Epidermal melanocyte (primary cell): ENCODE data around the gene IPO13.
A peak's percentile ranks its signal among the peaks of the same experiment; 100 is the strongest.

ENCODE experiments used
- DNase-seq: peaks from one replicate; pipeline ENCODE4 v3.0.0; 2011; ENCODE audit warnings: low spot score; ENCODE audit not compliant: insufficient read length

Gene IPO13

DNA sequence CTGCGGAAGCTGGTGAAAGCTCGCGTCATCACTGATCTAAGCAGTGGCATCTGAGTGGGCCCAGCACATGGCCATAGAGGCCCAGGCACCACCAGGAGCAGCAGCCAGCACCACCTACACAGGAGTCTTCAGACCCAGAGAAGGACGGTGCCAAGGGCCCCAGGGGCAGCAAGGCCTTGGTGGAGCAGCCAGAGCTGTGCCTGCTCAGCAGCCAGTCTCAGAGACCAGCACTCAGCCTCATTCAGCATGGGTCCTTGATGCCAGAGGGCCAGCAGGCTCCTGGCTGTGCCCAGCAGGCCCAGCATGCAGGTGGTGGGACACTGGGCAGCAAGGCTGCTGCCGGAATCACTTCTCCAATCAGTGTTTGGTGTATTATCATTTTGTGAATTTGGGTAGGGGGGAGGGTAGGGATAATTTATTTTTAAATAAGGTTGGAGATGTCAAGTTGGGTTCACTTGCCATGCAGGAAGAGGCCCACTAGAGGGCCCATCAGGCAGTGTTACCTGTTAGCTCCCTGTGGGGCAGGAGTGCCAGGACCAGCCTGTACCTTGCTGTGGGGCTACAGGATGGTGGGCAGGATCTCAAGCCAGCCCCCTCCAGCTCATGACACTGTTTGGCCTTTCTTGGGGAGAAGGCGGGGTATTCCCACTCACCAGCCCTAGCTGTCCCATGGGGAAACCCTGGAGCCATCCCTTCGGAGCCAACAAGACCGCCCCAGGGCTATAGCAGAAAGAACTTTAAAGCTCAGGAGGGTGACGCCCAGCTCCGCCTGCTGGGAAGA lies 16.4 kb upstream of the IPO13 start:
- DNase-seq = no peak

DNA sequence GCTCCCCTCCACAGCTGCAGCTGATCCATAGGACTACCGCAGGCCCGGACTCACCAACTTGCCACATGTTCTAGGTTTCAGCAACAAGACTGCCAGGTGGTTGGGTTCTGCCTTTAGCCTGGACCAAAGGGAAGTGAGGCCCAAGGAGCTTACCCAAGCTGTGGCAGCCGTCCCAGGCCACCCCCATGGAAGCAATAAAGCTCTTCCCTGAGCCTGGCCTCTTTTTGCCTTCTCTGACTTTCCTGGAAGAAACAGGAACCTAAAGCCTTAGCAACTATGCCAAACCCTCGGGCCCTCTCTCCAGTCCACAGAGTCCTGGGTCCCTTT lies 15.8 kb upstream of the IPO13 start:
- DNase-seq = no peak

DNA sequence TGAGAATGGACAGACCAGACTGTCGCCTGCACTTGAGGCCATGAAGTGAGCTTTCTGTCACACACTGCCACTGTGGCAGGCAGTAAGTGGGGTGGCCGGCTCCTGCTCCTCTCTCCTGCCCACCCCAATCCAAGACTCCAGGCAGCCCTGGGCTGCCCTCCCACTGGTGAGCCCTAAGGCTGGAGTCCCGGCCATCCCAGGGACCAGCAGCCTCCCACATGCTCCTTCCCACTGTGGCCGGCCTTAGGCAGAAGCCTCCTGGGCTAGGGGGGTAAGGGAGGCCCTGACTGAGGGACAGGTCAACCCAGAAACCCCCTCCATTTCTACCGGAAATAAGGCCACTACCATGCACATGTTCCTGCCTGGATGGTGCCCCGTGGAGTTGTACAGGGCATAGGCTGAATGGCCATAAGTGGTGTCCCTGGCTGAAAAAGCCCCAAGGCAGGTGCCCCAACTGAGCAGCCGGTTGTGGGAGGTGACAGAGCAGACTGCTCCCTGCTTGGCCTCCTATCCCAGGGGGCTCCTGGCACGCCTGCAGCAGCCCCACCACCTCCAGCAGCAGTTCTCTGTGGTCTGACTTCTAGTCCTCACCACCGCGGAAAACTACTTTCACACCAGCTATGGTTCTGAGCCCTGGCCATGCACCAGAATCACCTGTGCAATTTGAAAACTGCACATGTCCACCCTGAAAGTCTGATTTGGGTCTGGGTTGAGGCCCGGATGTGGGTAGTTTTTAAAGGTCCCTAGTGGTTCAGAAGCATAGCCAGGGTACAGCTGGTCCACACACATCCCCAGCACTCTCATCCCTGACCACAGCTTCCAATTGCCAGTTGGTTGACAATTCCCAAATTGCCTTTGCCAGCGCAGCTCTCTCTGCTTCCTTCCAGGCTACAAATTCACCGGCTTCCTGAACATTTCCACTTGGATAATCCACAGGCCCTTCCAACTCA lies 14.8 kb upstream of the IPO13 start:
- DNase-seq = no peak

DNA sequence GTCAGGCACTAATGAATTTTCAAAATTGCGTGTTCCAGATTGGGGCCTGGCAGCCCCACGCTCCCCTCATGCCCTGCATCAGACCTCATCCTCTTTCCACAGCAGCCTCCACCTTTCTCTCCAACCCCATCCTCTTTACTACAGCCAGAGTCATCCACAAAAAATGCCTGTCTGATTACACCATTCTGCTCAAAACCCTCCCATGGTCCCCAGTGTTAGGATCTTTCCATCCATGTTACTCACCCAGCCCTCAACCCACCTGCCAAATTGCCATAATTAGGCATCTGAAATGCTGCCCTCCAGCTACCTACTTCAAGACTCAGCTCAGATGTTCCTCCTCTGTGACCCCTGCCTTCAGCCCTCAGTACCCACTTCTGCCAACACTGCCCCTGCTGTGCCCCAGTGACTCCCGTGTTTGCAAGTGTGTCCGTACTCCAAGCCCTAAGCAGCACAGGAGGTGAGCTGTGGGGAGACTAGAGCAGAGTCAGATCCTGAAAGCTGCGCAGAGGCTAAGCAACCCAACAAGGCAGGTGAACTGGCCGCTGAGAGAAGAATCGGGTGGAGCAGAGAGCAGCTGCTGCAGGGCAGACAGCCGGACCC lies 13.9 kb upstream of the IPO13 start:
- no peak for DNase-seq

DNA sequence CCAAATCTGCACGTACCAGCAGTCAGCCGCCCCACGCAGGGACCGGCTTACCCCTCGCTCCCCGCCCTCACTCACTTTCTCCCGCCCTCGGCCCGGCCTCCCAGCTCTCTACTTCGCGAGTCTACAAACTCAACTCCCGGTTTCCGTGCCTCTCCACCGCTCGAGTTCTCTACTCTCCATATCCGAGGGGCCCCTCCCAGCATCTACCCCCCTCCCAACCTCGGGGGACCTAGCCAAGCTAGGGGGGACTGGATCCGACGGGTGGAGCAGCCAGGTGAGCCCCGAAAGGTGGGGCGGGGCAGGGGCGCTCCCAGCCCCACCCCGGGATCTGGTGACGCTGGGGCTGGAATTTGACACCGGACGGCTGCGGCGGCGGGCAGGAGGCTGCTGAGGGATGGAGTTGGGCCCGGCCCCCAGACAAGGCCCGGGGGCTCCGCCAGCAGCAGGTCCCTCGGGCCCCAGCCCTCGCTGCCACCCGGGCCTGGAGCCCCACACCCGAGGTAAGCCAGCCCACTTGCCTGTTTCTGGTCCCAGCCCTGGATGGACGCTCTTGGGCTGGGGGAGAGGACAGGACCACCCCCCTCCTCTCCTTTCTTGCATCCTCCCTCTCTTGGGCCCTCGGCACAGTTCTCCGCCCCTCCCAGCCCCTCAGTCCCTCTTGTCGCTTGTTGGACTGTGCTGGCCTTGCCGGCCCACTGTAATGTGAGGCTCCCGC lies 13.2 kb upstream of the IPO13 start, which contains the start of gene ARTN:
Gene ARTN (plus strand): TSS at position 416 of the 715 bp plus-strand sequence. CDS start 1,856 bp downstream, outside the sequence.
- DNase-seq = no peak

DNA sequence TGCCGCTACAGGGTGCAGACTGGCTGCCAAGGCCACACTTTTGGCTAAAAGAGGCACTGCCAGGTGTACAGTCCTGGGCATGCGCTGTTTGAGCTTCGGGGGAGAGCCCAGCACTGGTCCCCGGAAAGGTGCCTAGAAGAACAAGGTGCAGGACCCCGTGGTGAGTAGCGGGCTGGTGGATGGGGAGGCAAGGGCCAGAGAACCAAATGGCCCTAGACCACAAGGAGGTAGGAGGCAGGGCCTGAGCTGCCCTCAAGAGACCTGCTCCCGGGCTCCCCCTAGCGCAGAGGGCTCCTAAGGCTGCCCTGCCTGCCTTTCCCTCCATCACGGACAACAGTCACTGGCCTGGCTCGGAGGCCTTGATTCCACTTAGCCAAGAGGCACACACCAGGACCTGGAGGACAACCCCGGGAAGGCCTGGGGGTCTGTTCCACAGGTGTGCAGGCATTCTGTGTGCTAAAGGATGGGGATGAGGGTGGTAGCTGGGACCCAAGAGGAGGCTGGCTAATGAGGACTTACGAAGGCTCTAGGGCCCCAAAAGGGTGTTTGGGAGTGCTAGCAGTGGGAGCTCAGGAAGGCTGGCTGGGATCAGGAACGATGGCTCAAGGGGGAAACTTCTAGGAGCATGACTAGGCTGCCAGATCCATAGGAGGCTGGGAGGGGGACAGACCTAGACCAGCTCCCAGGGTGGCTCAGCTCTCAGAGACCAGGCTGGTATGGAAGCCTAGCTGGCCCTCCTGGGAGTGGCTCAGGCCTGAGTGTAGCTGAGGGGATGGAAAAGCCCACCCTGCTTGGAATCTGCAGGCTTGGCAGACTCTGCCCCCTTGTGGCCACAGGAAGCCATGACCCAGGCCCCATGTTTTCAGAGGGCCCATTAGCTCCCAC lies 12.4 kb upstream of the IPO13 start:
- peak; percentile 91 for DNase-seq

DNA sequence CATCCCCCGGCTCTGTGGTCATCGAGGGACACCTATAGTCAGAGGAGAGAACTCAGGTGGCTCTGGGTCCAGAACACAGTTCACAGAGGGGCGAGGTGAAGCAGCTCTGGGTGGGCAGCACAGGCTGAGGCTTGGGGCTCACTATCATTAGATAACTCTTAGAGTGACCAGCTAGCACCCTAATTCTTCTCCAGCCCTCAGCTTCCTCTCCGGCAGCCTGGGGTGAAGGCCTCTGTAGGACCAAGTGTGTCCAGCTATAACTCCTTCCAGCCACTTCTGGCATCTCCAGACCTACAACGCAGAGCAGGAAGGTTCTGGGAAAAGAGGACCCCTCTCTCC lies 11.8 kb upstream of the IPO13 start:
- DNase-seq = no peak

DNA sequence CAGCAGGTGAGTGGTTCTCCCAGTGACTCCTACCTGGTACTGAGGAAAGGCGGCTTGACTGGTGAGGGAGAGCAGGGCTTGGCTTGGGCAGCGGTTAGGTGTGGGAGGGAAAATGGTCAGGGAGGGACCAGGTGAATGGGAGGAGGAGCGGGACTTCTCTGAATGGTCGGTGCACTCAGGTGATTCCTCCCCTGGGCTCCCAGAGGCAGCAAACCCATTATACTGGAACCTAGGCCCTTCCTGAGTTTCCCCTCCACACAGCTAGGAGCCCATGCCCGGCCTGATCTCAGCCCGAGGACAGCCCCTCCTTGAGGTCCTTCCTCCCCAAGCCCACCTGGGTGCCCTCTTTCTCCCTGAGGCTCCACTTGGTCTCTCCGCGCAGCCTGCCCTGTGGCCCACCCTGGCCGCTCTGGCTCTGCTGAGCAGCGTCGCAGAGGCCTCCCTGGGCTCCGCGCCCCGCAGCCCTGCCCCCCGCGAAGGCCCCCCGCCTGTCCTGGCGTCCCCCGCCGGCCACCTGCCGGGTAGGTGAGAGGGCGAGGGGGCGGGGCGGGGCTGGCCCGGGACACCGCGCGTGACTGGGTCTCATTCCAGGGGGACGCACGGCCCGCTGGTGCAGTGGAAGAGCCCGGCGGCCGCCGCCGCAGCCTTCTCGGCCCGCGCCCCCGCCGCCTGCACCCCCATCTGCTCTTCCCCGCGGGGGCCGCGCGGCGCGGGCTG lies 10.9 kb upstream of the IPO13 start:
- DNase-seq = no peak

DNA sequence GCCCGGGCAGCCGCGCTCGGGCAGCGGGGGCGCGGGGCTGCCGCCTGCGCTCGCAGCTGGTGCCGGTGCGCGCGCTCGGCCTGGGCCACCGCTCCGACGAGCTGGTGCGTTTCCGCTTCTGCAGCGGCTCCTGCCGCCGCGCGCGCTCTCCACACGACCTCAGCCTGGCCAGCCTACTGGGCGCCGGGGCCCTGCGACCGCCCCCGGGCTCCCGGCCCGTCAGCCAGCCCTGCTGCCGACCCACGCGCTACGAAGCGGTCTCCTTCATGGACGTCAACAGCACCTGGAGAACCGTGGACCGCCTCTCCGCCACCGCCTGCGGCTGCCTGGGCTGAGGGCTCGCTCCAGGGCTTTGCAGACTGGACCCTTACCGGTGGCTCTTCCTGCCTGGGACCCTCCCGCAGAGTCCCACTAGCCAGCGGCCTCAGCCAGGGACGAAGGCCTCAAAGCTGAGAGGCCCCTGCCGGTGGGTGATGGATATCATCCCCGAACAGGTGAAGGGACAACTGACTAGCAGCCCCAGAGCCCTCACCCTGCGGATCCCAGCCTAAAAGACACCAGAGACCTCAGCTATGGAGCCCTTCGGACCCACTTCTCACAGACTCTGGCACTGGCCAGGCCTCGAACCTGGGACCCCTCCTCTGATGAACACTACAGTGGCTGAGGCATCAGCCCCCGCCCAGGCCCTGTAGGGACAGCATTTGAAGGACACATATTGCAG lies 10.2 kb upstream of the IPO13 start:
- DNase-seq = no peak

DNA sequence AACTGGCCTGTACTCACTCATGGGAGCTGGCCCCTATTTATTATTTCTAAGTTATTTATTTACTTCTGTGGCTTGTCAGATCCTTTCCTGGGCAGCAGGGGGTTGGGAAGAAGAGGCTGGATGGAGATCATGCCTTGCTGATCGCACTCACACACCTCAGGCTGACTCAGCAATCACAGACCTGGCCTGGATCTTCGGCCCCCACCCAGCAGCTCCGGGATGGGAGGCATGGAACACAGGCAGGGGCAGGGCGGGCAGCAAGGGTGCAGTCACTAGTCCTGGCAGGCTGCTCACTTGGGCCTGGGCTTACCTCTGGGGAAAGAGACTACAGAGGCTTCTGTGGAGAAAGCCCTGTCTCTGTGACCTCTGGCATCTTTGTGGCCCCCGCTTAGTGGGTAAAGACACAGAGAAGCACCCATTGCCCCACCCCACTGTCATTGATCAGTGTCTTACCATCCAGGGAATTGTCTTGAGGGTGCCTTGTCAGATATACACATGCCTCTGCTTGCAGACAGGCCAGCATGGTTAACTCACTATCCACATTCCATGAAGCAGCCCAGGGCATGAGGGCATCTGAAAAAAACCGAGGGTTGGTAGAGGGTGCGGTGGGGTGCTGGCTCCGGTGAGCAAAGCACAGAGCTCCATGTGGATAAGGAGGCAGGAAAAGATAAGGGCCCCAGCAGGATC lies 9.4 kb upstream of the IPO13 start:
- no peak for DNase-seq

DNA sequence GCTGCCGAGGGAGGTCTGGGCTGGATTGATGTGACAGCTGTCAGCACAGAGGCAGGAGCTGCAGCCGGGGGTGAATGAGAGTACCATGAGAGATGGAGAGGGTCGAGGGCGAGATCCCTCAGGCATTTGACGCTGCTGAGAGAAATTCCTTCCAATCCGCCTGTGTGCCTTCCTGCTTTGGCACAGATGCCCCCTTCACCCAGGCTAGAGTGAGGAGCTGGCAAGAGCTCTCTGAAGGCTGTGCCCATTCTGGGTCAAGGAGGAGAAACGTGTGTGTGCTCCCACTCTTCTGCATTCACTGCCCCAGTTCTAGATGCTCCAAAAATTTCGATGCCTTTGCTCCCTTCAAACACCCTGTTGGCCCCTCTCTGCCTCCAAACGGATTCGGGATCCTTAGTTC lies 8.4 kb upstream of the IPO13 start:
- no peak for DNase-seq

DNA sequence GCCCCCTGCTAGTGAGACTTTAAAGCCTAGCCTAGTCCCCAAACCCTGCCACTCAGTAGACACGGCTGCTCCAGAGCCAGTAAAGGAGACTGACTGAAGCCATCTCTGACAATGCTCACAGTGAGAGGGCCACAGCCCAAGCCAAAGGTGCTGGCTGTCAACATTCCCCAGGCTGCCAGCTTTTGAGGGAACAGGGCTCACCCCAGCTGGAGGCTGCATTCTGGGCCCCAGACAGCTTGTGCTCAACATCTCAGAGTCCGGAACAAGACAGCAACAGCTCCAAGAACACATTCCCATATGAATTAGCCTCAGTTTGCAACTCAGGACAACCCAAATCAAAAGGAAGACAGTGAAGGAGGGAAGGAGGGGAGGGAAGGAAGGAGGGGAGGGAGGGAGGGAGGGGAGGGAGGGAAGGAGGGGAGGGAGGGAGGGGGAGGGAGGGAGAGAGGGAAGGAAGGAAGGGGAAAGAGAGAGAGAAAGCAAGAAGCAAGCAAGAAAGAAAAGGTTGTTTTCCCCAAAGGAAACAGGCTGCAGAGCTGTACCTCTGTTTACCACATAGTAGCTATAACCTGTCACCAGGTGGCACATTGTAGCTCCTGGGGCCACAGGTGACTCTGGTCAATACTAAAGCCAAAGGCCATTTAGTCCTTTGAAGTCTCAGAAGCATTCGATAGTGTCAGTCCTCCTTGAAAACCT lies 7.7 kb upstream of the IPO13 start:
- no peak for DNase-seq

DNA sequence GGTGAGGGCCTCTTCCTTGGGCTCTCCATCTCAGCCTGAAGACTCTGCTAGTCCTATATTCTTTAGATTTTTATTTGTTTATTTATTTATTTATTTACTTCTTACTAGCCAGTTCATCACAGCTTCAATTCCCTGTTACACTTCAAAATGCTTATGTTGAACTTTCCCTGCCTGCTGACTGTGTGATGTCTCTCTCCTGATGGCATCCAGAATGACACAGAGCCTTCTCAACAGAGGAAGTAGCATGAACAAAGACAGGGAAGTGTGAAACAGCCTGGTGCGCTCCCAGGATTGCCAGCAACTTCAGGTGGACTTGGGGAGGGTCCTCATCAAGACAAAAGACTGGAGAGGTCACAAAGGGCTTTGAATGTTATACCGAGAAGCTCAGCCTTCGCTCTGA lies 4.3 kb upstream of the IPO13 start:
- DNase-seq = no peak

DNA sequence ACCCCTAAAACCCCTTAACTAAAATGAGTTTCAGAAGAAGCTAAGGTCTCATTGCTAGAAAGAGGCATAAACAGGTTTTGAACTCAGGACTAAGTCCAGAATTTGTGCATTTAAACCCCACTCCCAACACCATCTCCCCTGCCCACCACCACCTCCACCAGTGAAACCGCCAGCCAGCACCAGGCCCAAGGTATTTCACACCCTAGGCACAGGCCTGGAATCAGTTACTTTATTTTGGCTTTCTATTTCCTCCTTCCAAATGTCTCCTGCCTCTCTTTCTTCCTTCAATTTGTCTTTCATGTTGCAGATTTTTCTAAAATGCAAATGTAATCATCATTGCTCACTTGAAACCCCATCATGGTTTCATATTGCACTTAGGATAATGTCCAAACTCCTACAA lies 1.9 kb upstream of the IPO13 start:
- DNase-seq = no peak

DNA sequence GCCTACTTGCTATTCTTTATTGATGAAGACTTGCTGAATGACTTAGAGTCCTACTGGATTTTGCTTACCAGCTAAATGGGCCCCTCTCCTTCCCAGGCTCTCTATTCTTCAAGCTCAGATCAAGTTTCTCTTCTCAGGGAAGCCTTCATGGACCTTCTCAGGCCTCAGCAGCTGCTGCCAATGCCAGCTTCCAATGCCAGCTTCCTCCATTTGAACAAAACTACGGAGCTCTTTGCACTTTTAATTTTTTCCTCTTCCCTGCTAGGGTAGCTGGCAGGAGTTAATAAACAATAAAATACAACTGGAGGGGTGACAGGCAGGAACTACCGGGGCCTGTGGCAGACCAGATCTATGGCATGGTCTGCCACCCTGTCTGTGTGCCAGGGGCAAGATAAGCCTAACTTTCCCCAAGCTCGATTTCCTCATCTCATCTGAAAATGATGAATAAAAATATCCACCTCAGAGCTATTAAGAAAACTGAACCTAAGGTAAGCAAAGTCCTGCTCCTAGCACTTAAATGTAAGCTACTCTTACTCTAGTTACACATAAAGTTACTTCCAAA lies 995 bp upstream of the IPO13 start:
- no peak for DNase-seq

DNA sequence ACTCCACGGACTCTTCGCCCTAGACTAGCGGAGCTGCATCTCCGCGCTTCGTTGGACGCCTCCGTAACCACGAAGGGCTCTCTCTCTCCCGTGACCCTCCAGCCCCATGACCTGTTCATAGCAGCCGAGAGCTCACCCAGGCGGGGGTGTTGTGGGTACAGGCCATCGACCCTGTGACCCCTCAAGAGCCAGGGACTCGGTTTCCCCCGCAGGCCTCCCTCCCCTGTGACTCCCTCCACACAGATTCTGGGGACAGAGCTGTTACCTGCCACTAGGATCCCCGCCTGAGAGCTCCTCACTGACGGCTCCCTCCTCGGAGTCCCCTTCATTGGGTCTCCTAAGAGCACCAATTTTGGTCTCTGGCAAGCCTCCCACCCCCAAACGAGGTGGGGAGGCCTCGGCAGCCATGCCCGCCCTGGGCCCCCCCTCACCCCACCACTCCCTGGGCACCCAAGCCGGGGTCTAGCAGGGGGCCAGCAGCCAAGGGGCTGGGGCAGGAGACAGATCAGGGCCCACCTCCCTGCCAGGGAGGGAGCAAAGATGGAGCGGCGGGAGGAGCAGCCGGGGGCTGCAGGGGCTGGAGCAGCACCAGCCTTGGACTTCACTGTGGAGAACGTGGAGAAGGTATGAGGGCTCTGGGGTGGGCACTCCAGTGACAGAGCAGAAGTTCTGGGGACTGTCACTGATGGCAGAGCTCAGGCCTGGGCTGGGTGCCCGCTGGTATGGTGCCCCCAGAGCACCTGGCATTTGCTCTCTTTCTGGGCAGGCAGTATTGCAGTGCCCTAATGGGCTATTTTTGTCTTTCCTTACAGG lies 517 bp downstream of the IPO13 start:
- no peak for DNase-seq

DNA sequence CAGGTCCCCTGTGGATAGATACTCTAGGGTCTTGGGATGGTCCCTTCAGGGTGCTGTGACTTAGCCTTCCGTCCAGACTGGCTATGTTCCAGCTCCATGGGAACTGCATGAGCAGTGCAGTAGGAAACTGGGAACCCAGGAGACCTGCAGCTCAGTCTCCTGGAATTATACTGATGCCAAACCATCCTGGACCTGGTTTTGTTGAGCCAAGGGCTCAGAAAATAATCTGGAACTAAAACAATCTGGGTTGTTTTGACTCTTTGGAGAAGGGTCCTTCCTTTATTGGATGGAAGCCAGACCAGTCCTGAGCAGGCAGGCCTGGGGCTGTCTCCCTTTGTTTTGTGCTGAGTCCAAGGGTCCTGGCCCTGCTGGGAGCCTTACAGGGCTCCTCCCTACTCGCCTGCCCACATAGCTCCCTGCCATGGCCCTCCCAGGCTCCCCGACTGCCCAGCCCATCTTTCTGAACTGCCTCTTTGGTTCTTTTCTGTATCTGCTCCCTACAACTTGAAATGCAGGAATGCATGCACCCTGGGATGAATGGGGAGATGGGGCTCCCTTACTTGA lies 1.2 kb downstream of the IPO13 start:
- DNase-seq = no peak
